ENCODE measurements around the gene PLCG2. TPM values are rescaled to one million over a fixed set of nuclear protein-coding genes. Genes with fewer than 3 reads are reported as not detected.

PLCG2 gene
- total and polyA plus RNA-seq, 9 donors: 4.6 to 7.6 (median 5.3) TPM

DNA sequence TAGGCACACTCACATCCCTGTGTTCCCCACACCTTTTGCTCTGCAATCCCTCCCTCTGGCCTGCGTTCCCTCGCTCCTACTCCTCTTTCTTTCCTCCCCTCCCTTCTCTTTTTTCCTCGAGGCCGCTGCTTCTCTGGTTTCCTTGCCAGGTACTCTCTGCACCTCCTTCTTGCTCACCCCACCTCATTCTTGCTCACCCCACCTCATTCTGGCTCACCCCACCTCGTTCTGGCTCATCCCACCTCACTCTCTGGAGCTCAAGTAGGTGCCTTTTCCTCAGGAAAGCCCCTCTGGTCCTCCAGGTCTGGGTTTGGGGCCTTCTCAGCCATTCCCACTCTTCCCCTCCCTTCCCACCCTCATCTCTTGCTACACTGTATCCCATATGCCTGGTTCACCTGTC is 103.5 kb downstream of the PLCG2 start:
- Histone ChIP-seq H3K36me3 (ENCODE audit: control insufficient read depth, insufficient read depth, low read length) (no peaks in the 10 kb centered on the region), H3K4me3 (ENCODE audit: low read length) (no peak overlapping the region), H3K27ac (ENCODE audit: low read length) (no peak overlapping the region), H3K9me3 (replicated peaks; ENCODE audit: control insufficient read depth, low read depth, low read length) (no peaks in the 10 kb centered on the region), H3K4me1 (ENCODE audit: control insufficient read depth, insufficient read depth, low read length) (no peaks in the 10 kb centered on the region), H3K27me3 (ENCODE audit: control insufficient read depth, insufficient read depth, low read length) (peaks cover 7% of the 10 kb centered on the region)
- DNase-seq: no peak
- WGBS (ENCODE audit: insufficient coverage): 72% methylated on average over 5 of the region's 5 CpGs

- 86% methylated on average over 5 of the region's 6 CpGs for WGBS (ENCODE audit: insufficient coverage)
- Histone ChIP-seq H3K27ac (ENCODE audit: low read length) (no peak overlapping the region), H3K4me3 (ENCODE audit: low read length) (no peak overlapping the region), H3K9me3 (replicated peaks; ENCODE audit: control insufficient read depth, low read depth, low read length) (no peaks in the 10 kb centered on the region), H3K4me1 (ENCODE audit: control insufficient read depth, insufficient read depth, low read length) (no peaks in the 10 kb centered on the region), H3K36me3 (ENCODE audit: control insufficient read depth, insufficient read depth, low read length) (no peaks in the 10 kb centered on the region), H3K27me3 (ENCODE audit: control insufficient read depth, insufficient read depth, low read length) (peaks cover 7% of the 10 kb centered on the region)
- DNase-seq: no peak
These were observed 104.1 kb downstream of the PLCG2 start for GRCh38 chr16:81883235-81883634.

DNA sequence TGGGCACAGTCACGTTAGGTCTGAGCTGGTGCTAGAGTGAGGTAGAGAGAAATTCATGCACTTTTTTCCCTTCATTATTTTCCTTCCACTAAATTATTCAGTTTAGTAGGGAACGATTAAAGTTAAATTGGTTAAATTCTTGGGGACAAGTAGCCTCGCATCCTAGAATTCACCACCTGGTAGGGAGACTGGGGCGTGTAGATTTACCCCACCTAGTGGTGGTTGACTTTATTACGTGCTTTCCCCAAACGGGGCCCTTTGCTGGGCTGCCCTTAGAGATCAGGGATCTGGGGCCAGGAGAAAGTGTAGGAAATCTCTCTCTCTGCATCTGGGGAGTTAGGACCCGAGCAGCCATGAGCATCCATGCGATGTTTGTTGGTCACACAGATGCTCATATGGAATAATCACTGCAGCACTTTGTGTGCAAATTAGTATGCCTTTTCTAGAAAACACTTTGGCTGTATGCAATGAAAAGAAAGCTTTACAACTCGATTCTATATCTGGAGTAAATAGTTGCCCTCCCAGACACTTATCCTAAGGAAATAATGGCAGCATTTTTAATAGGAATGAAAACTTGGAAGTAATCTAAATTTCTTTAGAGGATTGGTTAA is 107.0 kb downstream of the PLCG2 start:
- Histone ChIP-seq H3K4me1 (ENCODE audit: control insufficient read depth, insufficient read depth, low read length) (no peaks in the 10 kb centered on the region), H3K36me3 (ENCODE audit: control insufficient read depth, insufficient read depth, low read length) (no peaks in the 10 kb centered on the region), H3K27ac (ENCODE audit: low read length) (no peak overlapping the region), H3K9me3 (replicated peaks; ENCODE audit: control insufficient read depth, low read depth, low read length) (no peaks in the 10 kb centered on the region), H3K27me3 (ENCODE audit: control insufficient read depth, insufficient read depth, low read length) (peaks cover 2% of the 10 kb centered on the region), H3K4me3 (ENCODE audit: low read length) (no peak overlapping the region)
- no peak for DNase-seq
- WGBS (ENCODE audit: insufficient coverage): 15% methylated on average over 4 of the region's 9 CpGs

DNA sequence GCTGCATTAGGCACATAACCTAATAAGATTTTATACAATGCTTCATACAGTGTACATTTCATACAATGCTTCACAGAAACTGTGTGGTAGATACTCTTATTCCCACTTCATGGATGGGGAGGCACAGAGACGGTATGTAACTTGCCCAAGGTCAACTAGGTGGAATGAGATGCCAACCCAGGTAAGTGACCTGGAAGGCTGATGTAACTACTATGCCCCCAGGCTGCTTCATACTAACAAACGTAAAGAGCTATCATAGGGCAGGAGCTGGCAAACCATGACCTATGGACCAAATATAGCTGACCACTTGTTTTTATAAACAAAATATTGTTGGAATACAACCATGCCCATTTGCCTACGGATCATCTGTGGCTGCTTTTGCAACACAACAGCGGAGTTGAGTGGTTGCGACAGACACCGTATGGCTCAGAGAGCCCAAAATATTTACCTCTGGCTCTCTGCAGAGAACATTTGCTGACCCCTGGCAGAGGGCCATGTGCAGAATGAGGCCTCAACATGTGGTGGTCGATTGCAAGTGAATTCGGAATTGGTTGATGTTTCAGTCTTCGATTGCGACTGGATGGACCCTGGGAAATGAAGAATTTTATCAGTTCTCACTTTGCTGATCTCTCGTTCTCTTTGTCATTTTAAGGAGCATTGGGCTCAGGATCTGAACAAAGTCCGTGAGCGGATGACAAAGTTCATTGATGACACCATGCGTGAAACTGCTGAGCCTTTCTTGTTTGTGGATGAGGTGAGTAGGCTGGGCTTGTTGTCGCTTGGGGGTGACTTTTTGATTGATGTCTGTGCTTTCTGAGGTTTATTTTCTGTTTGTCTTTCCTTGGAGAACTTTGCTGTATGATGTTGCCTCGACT is 109.7 kb downstream of the PLCG2 start:
- no peaks in the 10 kb centered on the region for H3K4me1 ChIP-seq (ENCODE audit: control insufficient read depth, insufficient read depth, low read length)
- H3K9me3 ChIP-seq (replicated peaks; ENCODE audit: control insufficient read depth, low read depth, low read length): no peaks in the 10 kb centered on the region
- H3K36me3 ChIP-seq (ENCODE audit: control insufficient read depth, insufficient read depth, low read length): no peaks in the 10 kb centered on the region
- H3K27ac ChIP-seq (ENCODE audit: low read length): no peak overlapping the region
- WGBS (ENCODE audit: insufficient coverage): 83% methylated on average over 11 of the region's 16 CpGs
- no peaks in the 10 kb centered on the region for H3K27me3 ChIP-seq (ENCODE audit: control insufficient read depth, insufficient read depth, low read length)
- H3K4me3 ChIP-seq (ENCODE audit: low read length): no peak overlapping the region
- DNase-seq: no peak

GRCh38 chr16:81891736-81892364 is 112.8 kb downstream of the PLCG2 start:
- 72% methylated on average over 3 of the region's 6 CpGs for WGBS (ENCODE audit: insufficient coverage)
- no peak for DNase-seq
- Histone ChIP-seq H3K4me1 (ENCODE audit: control insufficient read depth, insufficient read depth, low read length) (no peaks in the 10 kb centered on the region), H3K27ac (ENCODE audit: low read length) (no peak overlapping the region), H3K27me3 (ENCODE audit: control insufficient read depth, insufficient read depth, low read length) (no peaks in the 10 kb centered on the region), H3K4me3 (ENCODE audit: low read length) (no peak overlapping the region), H3K36me3 (ENCODE audit: control insufficient read depth, insufficient read depth, low read length) (no peaks in the 10 kb centered on the region), H3K9me3 (replicated peaks; ENCODE audit: control insufficient read depth, low read depth, low read length) (no peaks in the 10 kb centered on the region)

- DNase-seq: no peak
- H3K27me3 ChIP-seq (ENCODE audit: control insufficient read depth, insufficient read depth, low read length): no peaks in the 10 kb centered on the region
- no peaks in the 10 kb centered on the region for H3K36me3 ChIP-seq (ENCODE audit: control insufficient read depth, insufficient read depth, low read length)
- H3K4me1 ChIP-seq (ENCODE audit: control insufficient read depth, insufficient read depth, low read length): no peaks in the 10 kb centered on the region
- no peaks in the 10 kb centered on the region for H3K9me3 ChIP-seq (replicated peaks; ENCODE audit: control insufficient read depth, low read depth, low read length)
- H3K4me3 ChIP-seq (ENCODE audit: low read length): no peak overlapping the region
- WGBS (ENCODE audit: insufficient coverage): 93% methylated on average over 2 of the region's 12 CpGs
- no peak overlapping the region for H3K27ac ChIP-seq (ENCODE audit: low read length)
These were observed 115.5 kb downstream of the PLCG2 start for GRCh38 chr16:81894592-81894991.

DNA sequence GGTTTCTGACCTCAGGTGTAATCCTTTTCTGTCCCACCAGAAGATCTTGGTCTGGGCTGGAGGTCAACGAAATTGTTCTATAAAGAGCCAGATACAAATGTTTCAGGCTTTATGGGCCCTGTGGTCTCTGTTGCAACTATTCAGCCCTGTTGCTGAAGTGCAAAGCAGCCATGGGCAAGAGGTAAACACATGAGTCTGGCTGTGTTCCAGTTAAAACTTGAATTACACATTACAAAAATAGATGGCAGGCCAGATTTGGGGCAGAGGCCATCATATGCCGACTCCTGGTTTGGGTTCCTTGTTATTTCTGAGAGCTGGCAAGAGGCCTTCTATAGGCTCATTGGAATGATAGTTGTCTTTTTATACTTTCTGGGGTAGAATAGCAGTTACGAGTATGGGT is 117.8 kb downstream of the PLCG2 start:
- Histone ChIP-seq H3K9me3 (replicated peaks; ENCODE audit: control insufficient read depth, low read depth, low read length) (no peaks in the 10 kb centered on the region), H3K4me1 (ENCODE audit: control insufficient read depth, insufficient read depth, low read length) (no peaks in the 10 kb centered on the region), H3K4me3 (ENCODE audit: low read length) (no peak overlapping the region), H3K27ac (ENCODE audit: low read length) (no peak overlapping the region), H3K36me3 (ENCODE audit: control insufficient read depth, insufficient read depth, low read length) (no peaks in the 10 kb centered on the region), H3K27me3 (ENCODE audit: control insufficient read depth, insufficient read depth, low read length) (no peaks in the 10 kb centered on the region)
- 75% methylated on average over 2 of the region's 3 CpGs for WGBS (ENCODE audit: insufficient coverage)
- DNase-seq: no peak

DNA sequence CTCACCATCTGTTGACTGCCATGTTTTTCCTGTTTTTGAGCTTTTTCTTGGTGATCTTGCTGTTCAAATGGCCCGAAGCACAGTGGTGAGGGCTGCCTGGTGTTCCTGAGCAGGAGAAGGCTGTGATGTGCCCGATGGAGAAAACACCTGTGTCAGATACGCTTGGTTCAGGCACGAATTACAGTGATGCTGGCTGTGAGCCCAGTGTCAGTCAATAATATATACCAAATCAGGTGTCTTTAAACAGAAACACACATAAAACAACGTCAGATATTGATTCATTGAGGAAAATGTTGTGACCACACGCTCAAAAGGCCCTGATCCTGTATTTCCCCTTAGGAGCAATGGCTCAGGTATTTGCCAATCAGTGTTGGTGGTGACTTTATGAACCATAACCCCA is 120.5 kb downstream of the PLCG2 start:
- 48% methylated on average over 4 of the region's 6 CpGs for WGBS (ENCODE audit: insufficient coverage)
- Histone ChIP-seq H3K27ac (ENCODE audit: low read length) (no peak overlapping the region), H3K36me3 (ENCODE audit: control insufficient read depth, insufficient read depth, low read length) (no peaks in the 10 kb centered on the region), H3K4me1 (ENCODE audit: control insufficient read depth, insufficient read depth, low read length) (no peaks in the 10 kb centered on the region), H3K27me3 (ENCODE audit: control insufficient read depth, insufficient read depth, low read length) (no peaks in the 10 kb centered on the region), H3K9me3 (replicated peaks; ENCODE audit: control insufficient read depth, low read depth, low read length) (no peaks in the 10 kb centered on the region), H3K4me3 (ENCODE audit: low read length) (no peak overlapping the region)
- no peak for DNase-seq

GRCh38 chr16:81900014-81900413 is 120.9 kb downstream of the PLCG2 start:
- H3K9me3 ChIP-seq (replicated peaks; ENCODE audit: control insufficient read depth, low read depth, low read length): no peaks in the 10 kb centered on the region
- WGBS (ENCODE audit: insufficient coverage): 82% methylated on average over 3 of the region's 3 CpGs
- no peak overlapping the region for H3K4me3 ChIP-seq (ENCODE audit: low read length)
- H3K27ac ChIP-seq (ENCODE audit: low read length): no peak overlapping the region
- no peaks in the 10 kb centered on the region for H3K4me1 ChIP-seq (ENCODE audit: control insufficient read depth, insufficient read depth, low read length)
- H3K27me3 ChIP-seq (ENCODE audit: control insufficient read depth, insufficient read depth, low read length): no peaks in the 10 kb centered on the region
- no peaks in the 10 kb centered on the region for H3K36me3 ChIP-seq (ENCODE audit: control insufficient read depth, insufficient read depth, low read length)
- DNase-seq: no peak

GRCh38 chr16:81900456-81900855 is 121.4 kb downstream of the PLCG2 start:
- WGBS (ENCODE audit: insufficient coverage): 92% methylated on average over 16 of the region's 17 CpGs
- no peaks in the 10 kb centered on the region for H3K36me3 ChIP-seq (ENCODE audit: control insufficient read depth, insufficient read depth, low read length)
- no peak overlapping the region for H3K4me3 ChIP-seq (ENCODE audit: low read length)
- H3K4me1 ChIP-seq (ENCODE audit: control insufficient read depth, insufficient read depth, low read length): no peaks in the 10 kb centered on the region
- no peak for DNase-seq
- no peak overlapping the region for H3K27ac ChIP-seq (ENCODE audit: low read length)
- H3K9me3 ChIP-seq (replicated peaks; ENCODE audit: control insufficient read depth, low read depth, low read length): no peaks in the 10 kb centered on the region
- H3K27me3 ChIP-seq (ENCODE audit: control insufficient read depth, insufficient read depth, low read length): no peaks in the 10 kb centered on the region
